Left renal pelvis (tissue), 4 donors: ENCODE data around the gene SLC24A3. TPM values are rescaled to one million over a fixed set of nuclear protein-coding genes. Genes with fewer than 3 reads are reported as not detected.

Experiments
- DNase-seq, 4 donors: peaks; one replicate each; pipeline ENCODE4 v3.0.0-alpha.2; 2013; ENCODE audit warnings: low read depth in 4 of 4, low spot score in 3 of 4
- polyA plus RNA-seq, 4 donors: library from polyadenylated mRNA; unstranded; fragments of 120-200 nt; gene quantifications; one replicate each; pipeline ENCODE4 v1.2.1, GENCODE V29; 2013; ENCODE audit not compliant: insufficient read length in 4 of 4

SLC24A3 gene
- polyA plus RNA-seq, 4 donors, result 4.1 to 26.8 (median 6.0) TPM

GRCh38 chr20:19300395-19300794 lies 88.0 kb downstream of the SLC24A3 start:
- no peak for DNase-seq

- DNase-seq, result no peak
Measured at GRCh38 chr20:19301142-19301541, 88.7 kb downstream of the SLC24A3 start.

GRCh38 chr20:19301843-19302242 lies 89.4 kb downstream of the SLC24A3 start:
- no peak for DNase-seq

- DNase-seq, result no peak
Measured at GRCh38 chr20:19302714-19303113, 90.3 kb downstream of the SLC24A3 start.

- no peak for DNase-seq
Measured at GRCh38 chr20:19304389-19304788, 91.9 kb downstream of the SLC24A3 start.

- no peak for DNase-seq
Measured at GRCh38 chr20:19304886-19305415, 92.5 kb downstream of the SLC24A3 start.

- no peak for DNase-seq
Measured at GRCh38 chr20:19308146-19308545, 95.7 kb downstream of the SLC24A3 start.

- no peak for DNase-seq
Measured at GRCh38 chr20:19310541-19310940, 98.1 kb downstream of the SLC24A3 start.

- no peak for DNase-seq
Measured at GRCh38 chr20:19313342-19314069, 101.1 kb downstream of the SLC24A3 start.

- DNase-seq, result no peak
Measured at GRCh38 chr20:19314621-19315020, 102.2 kb downstream of the SLC24A3 start.

GRCh38 chr20:19317237-19318069 lies 105.0 kb downstream of the SLC24A3 start:
- DNase-seq, result no peak

- no peak for DNase-seq
Measured at GRCh38 chr20:19318610-19319009, 106.2 kb downstream of the SLC24A3 start.

- DNase-seq, result no peak
Measured at GRCh38 chr20:19320005-19320404, 107.6 kb downstream of the SLC24A3 start.

GRCh38 chr20:19321176-19321575 lies 108.7 kb downstream of the SLC24A3 start:
- no peak for DNase-seq

- DNase-seq, result no peak
Measured at GRCh38 chr20:19322061-19322985, 109.9 kb downstream of the SLC24A3 start.

GRCh38 chr20:19327401-19327800 lies 115.0 kb downstream of the SLC24A3 start:
- DNase-seq, result no peak

GRCh38 chr20:19328676-19329075 lies 116.2 kb downstream of the SLC24A3 start:
- DNase-seq, result no peak

GRCh38 chr20:19330038-19330437 lies 117.6 kb downstream of the SLC24A3 start:
- DNase-seq, result no peak

- no peak for DNase-seq
Measured at GRCh38 chr20:19330731-19331130, 118.3 kb downstream of the SLC24A3 start.

- no peak for DNase-seq
Measured at GRCh38 chr20:19333563-19333962, 121.1 kb downstream of the SLC24A3 start.

GRCh38 chr20:19335341-19335740 lies 122.9 kb downstream of the SLC24A3 start:
- no peak for DNase-seq
